Testis (tissue), 2 donors: ENCODE results near the gene TMBIM6.
"Not testable (repeated sequence)": the region's sequence is repeated elsewhere in the genome, so short reads cannot be mapped to it uniquely, and the experiment has no call there.

Experiments
- POLR2A ChIP-seq: fragments of 450-650 bp; IDR thresholded peaks from one replicate; pipeline ENCODE4 v1.6.1; 2017; ENCODE audit warnings: antibody characterized with exemption, mild to moderate bottlenecking, moderate library complexity
- TF ChIP-seq, protein P1 (sequence below), 3 experiments: fragments of 450-650 bp in 2 of 3; fragments of 200-600 bp in 1 of 3; sonication (generic) in 1 of 3; IDR thresholded peaks; one replicate each; pipeline ENCODE4 v1.5.1; 2016 to 2019; ENCODE audit warnings: antibody characterized with exemption in 3 of 3, mild to moderate bottlenecking in 2 of 3, moderate library complexity in 1 of 3

- TF ChIP-seq, protein P1, sequence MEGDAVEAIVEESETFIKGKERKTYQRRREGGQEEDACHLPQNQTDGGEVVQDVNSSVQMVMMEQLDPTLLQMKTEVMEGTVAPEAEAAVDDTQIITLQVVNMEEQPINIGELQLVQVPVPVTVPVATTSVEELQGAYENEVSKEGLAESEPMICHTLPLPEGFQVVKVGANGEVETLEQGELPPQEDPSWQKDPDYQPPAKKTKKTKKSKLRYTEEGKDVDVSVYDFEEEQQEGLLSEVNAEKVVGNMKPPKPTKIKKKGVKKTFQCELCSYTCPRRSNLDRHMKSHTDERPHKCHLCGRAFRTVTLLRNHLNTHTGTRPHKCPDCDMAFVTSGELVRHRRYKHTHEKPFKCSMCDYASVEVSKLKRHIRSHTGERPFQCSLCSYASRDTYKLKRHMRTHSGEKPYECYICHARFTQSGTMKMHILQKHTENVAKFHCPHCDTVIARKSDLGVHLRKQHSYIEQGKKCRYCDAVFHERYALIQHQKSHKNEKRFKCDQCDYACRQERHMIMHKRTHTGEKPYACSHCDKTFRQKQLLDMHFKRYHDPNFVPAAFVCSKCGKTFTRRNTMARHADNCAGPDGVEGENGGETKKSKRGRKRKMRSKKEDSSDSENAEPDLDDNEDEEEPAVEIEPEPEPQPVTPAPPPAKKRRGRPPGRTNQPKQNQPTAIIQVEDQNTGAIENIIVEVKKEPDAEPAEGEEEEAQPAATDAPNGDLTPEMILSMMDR (IDR thresholded peaks at IDR 0.05): not testable (repeated sequence)
- TF ChIP-seq POLR2A: not testable (repeated sequence)
Measured at GRCh38 chr12:49780914-49781313, 39.6 kb downstream of the TMBIM6 start.
